Spleen (tissue), 7 donors: ENCODE data around the gene SPON1.

ENCODE experiments used
- CTCF ChIP-seq, 11 experiments: fragments of 200-600 bp in 7 of 11; fragments of 450-650 bp in 4 of 11; sonication (generic) in 4 of 11; IDR thresholded peaks in 8 of 11; conservative IDR thresholded peaks in 3 of 11; 1 replicate in 7 of 11; 2 replicates in 4 of 11; pipeline versions ENCODE4 v1.4.0 to v1.8.0; 2016 to 2021; ENCODE audit warnings: antibody characterized with exemption in 11 of 11, inconsistent platforms in 4 of 11, mild to moderate bottlenecking in 1 of 11
- POLR2A ChIP-seq, 3 donors: fragments of 450-650 bp; IDR thresholded peaks; one replicate each; pipeline ENCODE4 v1.5.1; 2017; ENCODE audit warnings: antibody characterized with exemption in 3 of 3, mild to moderate bottlenecking in 1 of 3
- donor health status: DM: no; HTN: no; CAD: no; lungs with moderate emphysema.
- donor health status: DM: no; HTN: no; CAD: no.
- donor health status: DM: no; HTN: no; CAD: no.

GRCh38 chr11:13923716-13924650 lies 38.5 kb upstream of the SPON1 start:
- TF ChIP-seq CTCF (IDR thresholded peaks at IDR 0.05 in 8 of 11, conservative IDR thresholded peaks at IDR 0.05 in 3 of 11) (no peak), POLR2A (IDR thresholded peaks at IDR 0.05) (no peak)
